Measurements from ENCODE around the gene DRAXIN.

DRAXIN gene

DNA sequence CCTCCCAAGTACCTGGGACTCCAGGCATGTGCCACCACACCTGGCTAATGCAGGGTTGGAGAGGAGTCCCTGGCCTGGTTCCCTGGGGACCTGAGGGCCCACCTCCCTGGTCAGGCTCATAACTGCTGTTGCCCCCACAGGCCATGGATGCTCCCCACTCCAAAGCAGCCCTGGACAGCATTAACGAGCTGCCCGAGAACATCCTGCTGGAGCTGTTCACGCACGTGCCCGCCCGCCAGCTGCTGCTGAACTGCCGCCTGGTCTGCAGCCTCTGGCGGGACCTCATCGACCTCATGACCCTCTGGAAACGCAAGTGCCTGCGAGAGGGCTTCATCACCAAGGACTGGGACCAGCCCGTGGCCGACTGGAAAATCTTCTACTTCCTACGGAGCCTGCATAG, 23.0 kb upstream of the DRAXIN start:
- no peak for DNase-seq (ENCODE audit: low read depth in 1 of 2, low spot score in 1 of 2)
- H3K27ac ChIP-seq (replicated peaks), result no peak overlapping the region
- no peaks in the 10 kb centered on the region for H3K27me3 ChIP-seq (ENCODE audit: insufficient read depth, poor library complexity, severe bottlenecking)
- H3K4me3 ChIP-seq (replicated peaks; ENCODE audit: insufficient read depth, low read length), result no peak overlapping the region
- TF ChIP-seq GABPA (IDR thresholded peaks at IDR 0.05; ENCODE audit: low read depth) (no peak), SPI1 (IDR thresholded peaks at IDR 0.05; ENCODE audit: borderline replicate concordance, low read depth) (no peak), POLR2AphosphoS5 (IDR thresholded peaks at IDR 0.05; ENCODE audit: low read depth) (no peak), REST (IDR thresholded peaks at IDR 0.05; ENCODE audit: insufficient replicate concordance, low read depth) (no peak)
- TF ChIP-seq, protein P1, sequence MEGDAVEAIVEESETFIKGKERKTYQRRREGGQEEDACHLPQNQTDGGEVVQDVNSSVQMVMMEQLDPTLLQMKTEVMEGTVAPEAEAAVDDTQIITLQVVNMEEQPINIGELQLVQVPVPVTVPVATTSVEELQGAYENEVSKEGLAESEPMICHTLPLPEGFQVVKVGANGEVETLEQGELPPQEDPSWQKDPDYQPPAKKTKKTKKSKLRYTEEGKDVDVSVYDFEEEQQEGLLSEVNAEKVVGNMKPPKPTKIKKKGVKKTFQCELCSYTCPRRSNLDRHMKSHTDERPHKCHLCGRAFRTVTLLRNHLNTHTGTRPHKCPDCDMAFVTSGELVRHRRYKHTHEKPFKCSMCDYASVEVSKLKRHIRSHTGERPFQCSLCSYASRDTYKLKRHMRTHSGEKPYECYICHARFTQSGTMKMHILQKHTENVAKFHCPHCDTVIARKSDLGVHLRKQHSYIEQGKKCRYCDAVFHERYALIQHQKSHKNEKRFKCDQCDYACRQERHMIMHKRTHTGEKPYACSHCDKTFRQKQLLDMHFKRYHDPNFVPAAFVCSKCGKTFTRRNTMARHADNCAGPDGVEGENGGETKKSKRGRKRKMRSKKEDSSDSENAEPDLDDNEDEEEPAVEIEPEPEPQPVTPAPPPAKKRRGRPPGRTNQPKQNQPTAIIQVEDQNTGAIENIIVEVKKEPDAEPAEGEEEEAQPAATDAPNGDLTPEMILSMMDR (IDR thresholded peaks at IDR 0.05; ENCODE audit: insufficient read depth, low read length), result no peak

DNA sequence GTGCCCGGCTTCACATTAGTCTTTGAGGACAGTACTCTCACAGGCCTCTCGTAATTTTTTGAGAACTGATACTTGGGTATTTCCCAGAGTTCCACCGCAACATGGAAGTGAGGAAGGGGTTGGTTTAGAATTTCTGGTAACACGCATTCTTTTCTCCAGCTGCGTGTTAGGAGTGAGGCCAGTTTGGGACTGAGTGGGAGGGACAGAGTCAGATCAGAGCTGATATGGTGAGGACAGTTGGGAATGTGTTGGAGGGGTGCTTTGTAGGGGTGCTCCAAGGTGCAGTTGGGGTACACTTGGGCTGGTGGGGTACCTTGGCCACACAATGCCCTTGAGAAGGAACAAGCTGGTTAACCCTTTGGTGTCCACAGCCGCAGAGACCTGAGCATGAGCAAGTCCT, 20.8 kb upstream of the DRAXIN start:
- Histone ChIP-seq H3K27ac (replicated peaks) (no peak overlapping the region), H3K27me3 (ENCODE audit: insufficient read depth, poor library complexity, severe bottlenecking) (no peaks in the 10 kb centered on the region), H3K4me3 (replicated peaks; ENCODE audit: insufficient read depth, low read length) (no peak overlapping the region)
- no peak for TF ChIP-seq GABPA (IDR thresholded peaks at IDR 0.05; ENCODE audit: low read depth)
- TF ChIP-seq, protein P1 (IDR thresholded peaks at IDR 0.05; ENCODE audit: insufficient read depth, low read length), result no peak
- no peak for TF ChIP-seq POLR2AphosphoS5 (IDR thresholded peaks at IDR 0.05; ENCODE audit: low read depth)
- TF ChIP-seq SPI1 (IDR thresholded peaks at IDR 0.05; ENCODE audit: borderline replicate concordance, low read depth), result no peak
- no peak for TF ChIP-seq REST (IDR thresholded peaks at IDR 0.05; ENCODE audit: insufficient replicate concordance, low read depth)
- DNase-seq (ENCODE audit: low read depth in 1 of 2, low spot score in 1 of 2), result no peak

DNA sequence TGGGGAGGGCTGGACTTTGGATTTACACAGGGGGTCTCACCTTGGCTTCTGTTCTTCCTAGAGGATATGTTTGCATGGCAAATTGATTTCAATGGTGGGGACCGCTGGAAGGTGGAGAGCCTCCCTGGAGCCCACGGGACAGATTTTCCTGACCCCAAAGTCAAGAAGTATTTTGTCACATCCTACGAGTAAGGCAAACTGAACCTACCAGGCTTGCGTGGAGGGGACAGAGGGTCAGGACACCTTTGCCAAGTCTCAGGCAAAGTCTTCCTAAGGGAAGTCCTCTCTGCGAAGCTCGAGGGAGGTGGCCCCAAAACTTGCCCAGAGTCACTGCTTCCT, 20.3 kb upstream of the DRAXIN start:
- DNase-seq (ENCODE audit: low read depth in 1 of 2, low spot score in 1 of 2), result no peak
- TF ChIP-seq SPI1 (IDR thresholded peaks at IDR 0.05; ENCODE audit: borderline replicate concordance, low read depth) (no peak), GABPA (IDR thresholded peaks at IDR 0.05; ENCODE audit: low read depth) (no peak), REST (IDR thresholded peaks at IDR 0.05; ENCODE audit: insufficient replicate concordance, low read depth) (no peak), POLR2AphosphoS5 (IDR thresholded peaks at IDR 0.05; ENCODE audit: low read depth) (no peak)
- TF ChIP-seq, protein P1 (IDR thresholded peaks at IDR 0.05; ENCODE audit: insufficient read depth, low read length), result no peak
- Histone ChIP-seq H3K27ac (replicated peaks) (no peak overlapping the region), H3K4me3 (replicated peaks; ENCODE audit: insufficient read depth, low read length) (no peak overlapping the region), H3K27me3 (ENCODE audit: insufficient read depth, poor library complexity, severe bottlenecking) (no peaks in the 10 kb centered on the region)
